ENCODE data around the gene PRRC2A.

Gene PRRC2A

DNA sequence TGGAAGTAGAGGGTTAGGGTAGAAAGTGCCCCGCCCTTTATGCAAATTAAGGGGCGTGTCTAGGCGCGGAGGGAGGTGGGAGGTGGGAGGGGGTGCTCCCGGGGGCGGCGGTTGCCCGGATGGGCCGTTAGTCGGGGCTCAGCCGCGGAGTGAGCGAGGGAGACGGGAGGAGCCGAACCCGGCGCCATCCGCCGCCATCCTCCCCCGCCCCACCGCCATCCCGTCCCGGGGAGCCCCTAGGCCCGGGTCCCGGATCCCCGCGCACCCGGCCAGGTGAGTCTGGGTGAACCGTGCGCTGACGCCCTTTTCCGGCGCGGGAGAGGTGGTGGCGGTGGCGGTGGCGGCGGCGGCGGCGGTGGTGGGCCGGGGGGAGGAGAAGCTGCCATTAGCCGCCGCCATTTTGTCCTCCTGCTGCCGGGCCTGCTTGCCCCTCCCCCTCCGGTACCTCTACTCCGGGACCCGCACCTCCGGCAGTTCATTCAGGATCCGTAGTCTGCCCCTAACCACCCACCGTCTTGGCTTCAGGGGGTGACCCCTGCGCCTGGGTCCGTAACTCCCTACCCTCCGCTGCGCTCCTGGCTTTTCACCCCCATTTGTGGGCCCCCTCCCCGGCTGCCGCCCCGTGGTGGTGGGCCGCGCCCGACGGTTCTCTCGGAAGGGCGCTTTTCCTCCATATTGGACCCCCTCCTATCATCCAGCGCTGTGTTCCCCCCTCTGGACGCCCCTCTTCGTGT, at the start of gene PRRC2A:
TSS of gene PRRC2A (plus strand) at position 130 of the 734 bp plus-strand sequence. CDS start 2,075 bp downstream, outside the sequence.
- DNase-seq (ENCODE audit: low read depth, low spot score), result no peak

DNA sequence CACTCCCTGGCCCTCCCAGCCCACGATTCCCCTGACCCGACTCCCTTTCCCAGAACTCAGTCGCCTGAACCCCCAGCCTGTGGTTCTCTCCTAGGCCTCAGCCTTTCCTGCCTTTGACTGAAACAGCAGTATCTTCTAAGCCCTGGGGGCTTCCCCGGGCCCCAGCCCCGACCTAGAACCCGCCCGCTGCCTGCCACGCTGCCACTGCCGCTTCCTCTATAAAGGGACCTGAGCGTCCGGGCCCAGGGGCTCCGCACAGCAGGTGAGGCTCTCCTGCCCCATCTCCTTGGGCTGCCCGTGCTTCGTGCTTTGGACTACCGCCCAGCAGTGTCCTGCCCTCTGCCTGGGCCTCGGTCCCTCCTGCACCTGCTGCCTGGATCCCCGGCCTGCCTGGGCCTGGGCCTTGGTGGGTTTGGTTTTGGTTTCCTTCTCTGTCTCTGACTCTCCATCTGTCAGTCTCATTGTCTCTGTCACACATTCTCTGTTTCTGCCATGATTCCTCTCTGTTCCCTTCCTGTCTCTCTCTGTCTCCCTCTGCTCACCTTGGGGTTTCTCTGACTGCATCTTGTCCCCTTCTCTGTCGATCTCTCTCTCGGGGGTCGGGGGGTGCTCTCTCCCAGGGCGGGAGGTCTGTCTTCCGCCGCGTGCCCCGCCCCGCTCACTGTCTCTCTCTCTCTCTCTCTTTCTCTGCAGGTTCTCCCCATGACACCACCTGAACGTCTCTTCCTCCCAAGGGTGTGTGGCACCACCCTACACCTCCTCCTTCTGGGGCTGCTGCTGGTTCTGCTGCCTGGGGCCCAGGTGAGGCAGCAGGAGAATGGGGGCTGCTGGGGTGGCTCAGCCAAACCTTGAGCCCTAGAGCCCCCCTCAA, 48.2 kb upstream of the PRRC2A start, which contains the start of gene LTA:
TSS of gene LTA (plus strand) at position 249 of the 871 bp plus-strand sequence. CDS start at position 703, 454 bp downstream.
- DNase-seq (ENCODE audit: low read depth, low spot score), result no peak

DNA sequence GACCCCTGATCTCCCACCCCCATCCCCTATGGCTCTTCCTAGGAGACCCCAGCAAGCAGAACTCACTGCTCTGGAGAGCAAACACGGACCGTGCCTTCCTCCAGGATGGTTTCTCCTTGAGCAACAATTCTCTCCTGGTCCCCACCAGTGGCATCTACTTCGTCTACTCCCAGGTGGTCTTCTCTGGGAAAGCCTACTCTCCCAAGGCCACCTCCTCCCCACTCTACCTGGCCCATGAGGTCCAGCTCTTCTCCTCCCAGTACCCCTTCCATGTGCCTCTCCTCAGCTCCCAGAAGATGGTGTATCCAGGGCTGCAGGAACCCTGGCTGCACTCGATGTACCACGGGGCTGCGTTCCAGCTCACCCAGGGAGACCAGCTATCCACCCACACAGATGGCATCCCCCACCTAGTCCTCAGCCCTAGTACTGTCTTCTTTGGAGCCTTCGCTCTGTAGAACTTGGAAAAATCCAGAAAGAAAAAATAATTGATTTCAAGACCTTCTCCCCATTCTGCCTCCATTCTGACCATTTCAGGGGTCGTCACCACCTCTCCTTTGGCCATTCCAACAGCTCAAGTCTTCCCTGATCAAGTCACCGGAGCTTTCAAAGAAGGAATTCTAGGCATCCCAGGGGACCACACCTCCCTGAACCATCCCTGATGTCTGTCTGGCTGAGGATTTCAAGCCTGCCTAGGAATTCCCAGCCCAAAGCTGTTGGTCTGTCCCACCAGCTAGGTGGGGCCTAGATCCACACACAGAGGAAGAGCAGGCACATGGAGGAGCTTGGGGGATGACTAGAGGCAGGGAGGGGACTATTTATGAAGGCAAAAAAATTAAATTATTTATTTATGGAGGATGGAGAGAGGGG, 47.0 kb upstream of the PRRC2A start:
- no peak for DNase-seq (ENCODE audit: low read depth, low spot score)

DNA sequence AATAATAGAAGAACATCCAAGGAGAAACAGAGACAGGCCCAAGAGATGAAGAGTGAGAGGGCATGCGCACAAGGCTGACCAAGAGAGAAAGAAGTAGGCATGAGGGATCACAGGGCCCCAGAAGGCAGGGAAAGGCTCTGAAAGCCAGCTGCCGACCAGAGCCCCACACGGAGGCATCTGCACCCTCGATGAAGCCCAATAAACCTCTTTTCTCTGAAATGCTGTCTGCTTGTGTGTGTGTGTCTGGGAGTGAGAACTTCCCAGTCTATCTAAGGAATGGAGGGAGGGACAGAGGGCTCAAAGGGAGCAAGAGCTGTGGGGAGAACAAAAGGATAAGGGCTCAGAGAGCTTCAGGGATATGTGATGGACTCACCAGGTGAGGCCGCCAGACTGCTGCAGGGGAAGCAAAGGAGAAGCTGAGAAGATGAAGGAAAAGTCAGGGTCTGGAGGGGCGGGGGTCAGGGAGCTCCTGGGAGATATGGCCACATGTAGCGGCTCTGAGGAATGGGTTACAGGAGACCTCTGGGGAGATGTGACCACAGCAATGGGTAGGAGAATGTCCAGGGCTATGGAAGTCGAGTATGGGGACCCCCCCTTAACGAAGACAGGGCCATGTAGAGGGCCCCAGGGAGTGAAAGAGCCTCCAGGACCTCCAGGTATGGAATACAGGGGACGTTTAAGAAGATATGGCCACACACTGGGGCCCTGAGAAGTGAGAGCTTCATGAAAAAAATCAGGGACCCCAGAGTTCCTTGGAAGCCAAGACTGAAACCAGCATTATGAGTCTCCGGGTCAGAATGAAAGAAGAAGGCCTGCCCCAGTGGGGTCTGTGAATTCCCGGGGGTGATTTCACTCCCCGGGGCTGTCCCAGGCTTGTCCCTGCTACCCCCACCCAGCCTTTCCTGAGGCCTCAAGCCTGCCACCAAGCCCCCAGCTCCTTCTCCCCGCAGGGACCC, 46.1 kb upstream of the PRRC2A start:
- no peak for DNase-seq (ENCODE audit: low read depth, low spot score)

DNA sequence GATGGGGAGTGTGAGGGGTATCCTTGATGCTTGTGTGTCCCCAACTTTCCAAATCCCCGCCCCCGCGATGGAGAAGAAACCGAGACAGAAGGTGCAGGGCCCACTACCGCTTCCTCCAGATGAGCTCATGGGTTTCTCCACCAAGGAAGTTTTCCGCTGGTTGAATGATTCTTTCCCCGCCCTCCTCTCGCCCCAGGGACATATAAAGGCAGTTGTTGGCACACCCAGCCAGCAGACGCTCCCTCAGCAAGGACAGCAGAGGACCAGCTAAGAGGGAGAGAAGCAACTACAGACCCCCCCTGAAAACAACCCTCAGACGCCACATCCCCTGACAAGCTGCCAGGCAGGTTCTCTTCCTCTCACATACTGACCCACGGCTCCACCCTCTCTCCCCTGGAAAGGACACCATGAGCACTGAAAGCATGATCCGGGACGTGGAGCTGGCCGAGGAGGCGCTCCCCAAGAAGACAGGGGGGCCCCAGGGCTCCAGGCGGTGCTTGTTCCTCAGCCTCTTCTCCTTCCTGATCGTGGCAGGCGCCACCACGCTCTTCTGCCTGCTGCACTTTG, 45.1 kb upstream of the PRRC2A start, which contains the start of gene TNF:
TSS of gene TNF (plus strand) at position 231 of the 567 bp plus-strand sequence. CDS start at position 408, 177 bp downstream.
- DNase-seq (ENCODE audit: low read depth, low spot score), result no peak

DNA sequence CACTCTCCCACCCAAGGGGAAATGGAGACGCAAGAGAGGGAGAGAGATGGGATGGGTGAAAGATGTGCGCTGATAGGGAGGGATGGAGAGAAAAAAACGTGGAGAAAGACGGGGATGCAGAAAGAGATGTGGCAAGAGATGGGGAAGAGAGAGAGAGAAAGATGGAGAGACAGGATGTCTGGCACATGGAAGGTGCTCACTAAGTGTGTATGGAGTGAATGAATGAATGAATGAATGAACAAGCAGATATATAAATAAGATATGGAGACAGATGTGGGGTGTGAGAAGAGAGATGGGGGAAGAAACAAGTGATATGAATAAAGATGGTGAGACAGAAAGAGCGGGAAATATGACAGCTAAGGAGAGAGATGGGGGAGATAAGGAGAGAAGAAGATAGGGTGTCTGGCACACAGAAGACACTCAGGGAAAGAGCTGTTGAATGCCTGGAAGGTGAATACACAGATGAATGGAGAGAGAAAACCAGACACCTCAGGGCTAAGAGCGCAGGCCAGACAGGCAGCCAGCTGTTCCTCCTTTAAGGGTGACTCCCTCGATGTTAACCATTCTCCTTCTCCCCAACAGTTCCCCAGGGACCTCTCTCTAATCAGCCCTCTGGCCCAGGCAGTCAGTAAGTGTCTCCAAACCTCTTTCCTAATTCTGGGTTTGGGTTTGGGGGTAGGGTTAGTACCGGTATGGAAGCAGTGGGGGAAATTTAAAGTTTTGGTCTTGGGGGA, 44.4 kb upstream of the PRRC2A start:
- no peak for DNase-seq (ENCODE audit: low read depth, low spot score)

DNA sequence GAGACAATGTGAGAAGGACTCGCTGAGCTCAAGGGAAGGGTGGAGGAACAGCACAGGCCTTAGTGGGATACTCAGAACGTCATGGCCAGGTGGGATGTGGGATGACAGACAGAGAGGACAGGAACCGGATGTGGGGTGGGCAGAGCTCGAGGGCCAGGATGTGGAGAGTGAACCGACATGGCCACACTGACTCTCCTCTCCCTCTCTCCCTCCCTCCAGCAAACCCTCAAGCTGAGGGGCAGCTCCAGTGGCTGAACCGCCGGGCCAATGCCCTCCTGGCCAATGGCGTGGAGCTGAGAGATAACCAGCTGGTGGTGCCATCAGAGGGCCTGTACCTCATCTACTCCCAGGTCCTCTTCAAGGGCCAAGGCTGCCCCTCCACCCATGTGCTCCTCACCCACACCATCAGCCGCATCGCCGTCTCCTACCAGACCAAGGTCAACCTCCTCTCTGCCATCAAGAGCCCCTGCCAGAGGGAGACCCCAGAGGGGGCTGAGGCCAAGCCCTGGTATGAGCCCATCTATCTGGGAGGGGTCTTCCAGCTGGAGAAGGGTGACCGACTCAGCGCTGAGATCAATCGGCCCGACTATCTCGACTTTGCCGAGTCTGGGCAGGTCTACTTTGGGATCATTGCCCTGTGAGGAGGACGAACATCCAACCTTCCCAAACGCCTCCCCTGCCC, 43.5 kb upstream of the PRRC2A start:
- DNase-seq (ENCODE audit: low read depth, low spot score), result no peak

DNA sequence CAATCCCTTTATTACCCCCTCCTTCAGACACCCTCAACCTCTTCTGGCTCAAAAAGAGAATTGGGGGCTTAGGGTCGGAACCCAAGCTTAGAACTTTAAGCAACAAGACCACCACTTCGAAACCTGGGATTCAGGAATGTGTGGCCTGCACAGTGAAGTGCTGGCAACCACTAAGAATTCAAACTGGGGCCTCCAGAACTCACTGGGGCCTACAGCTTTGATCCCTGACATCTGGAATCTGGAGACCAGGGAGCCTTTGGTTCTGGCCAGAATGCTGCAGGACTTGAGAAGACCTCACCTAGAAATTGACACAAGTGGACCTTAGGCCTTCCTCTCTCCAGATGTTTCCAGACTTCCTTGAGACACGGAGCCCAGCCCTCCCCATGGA, 42.9 kb upstream of the PRRC2A start:
- no peak for DNase-seq (ENCODE audit: low read depth, low spot score)

DNA sequence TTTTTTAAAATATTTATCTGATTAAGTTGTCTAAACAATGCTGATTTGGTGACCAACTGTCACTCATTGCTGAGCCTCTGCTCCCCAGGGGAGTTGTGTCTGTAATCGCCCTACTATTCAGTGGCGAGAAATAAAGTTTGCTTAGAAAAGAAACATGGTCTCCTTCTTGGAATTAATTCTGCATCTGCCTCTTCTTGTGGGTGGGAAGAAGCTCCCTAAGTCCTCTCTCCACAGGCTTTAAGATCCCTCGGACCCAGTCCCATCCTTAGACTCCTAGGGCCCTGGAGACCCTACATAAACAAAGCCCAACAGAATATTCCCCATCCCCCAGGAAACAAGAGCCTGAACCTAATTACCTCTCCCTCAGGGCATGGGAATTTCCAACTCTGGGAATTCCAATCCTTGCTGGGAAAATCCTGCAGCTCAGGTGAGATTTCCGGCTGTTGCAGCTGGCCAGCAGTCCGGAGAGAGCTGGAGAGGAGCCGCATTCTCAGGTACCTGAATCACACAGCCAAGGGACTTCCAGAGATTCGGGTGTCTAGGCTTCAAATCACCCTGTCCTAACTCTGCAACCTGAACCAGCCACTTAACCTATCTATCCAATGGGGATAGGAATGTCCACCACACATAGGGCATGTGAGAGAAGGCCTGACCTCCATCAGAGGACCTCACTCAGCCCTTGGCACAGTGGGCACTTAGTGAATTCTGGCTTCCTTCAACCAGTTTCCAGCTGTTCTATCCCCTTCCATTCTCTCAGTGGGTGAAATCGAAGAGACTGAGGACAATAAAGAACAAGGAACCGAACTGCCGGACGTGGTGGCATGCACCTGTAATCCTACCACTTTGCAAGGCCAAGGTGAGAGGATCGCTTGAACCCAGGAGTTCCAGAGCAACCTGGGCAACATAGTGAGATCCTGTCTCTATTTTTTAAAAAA, 42.1 kb upstream of the PRRC2A start:
- DNase-seq (ENCODE audit: low read depth, low spot score), result no peak

DNA sequence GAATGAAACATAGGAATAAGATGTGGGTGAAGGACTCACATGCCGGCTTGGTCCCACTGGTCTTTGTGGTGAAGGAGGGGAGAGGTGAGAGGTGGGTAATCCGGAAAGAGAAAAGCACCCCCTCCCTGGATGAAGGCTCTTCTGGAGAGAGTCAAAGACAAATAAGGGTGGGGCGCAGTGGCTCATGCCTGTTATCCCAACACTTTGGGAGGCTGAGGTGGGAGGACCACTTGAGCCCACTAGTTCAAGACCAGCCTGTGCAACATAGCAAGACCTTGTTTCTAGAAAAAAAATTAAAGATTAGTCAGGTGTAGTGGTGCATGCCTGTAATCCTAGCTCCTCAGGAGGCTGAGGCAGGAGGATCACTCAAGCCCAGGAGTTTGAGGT, 41.4 kb upstream of the PRRC2A start:
- no peak for DNase-seq (ENCODE audit: low read depth, low spot score)

DNA sequence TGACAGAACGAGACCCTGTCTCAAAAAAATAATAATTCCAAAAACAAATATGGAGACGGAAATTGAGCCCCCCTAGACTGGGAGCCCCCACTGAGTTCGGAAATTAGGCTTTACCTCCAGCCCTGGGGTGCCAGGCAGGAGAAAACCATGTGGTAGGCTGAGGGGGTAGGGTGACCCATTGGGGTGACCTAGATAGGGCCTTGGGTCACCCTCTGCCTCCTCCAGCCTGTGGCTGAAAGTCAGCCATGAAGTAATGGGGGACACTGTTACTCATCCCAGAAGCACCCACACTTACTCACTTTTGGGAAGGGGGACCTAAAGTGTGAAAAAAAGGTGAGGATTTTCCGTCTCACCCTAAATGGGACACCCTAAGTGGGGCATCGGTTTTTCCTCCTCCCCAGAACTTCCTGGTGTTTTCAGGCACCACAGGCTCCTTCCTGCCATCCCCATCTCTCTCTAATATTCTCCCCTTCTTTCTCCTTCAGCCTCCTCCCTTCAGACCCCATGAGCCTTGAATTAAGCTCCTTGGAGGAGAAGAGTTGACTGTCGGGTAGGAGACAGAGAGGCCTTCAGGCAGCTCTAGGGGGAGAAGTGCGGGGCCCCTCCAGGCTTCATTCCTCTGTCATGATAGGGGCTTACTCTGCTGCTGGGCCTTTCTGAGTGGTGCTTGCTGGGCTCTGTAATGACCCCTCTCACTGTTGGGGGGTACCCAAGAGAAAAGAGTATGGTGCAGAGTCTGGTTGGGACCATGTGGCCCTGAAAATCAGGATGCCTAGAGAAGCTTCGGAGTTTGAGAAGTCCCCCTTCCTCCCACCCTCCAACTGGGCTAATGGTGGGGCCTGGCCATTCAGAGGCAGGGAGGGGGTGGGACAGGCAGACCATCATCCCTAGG, 40.7 kb upstream of the PRRC2A start:
- no peak for DNase-seq (ENCODE audit: low read depth, low spot score)

DNA sequence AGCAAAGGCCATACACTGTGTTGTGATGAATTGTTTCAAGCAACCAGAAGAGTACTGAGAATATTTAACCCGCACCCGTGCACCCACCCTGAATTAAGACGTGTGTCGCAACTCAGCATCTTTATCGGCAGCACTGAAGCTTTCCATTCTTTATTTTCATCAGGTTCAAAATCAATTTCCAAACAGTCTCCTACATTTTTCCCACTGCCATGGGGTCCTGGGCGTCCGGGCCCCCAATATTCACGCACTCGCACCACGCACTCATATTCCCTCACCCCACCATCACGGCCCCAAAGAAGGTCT, 40.1 kb upstream of the PRRC2A start:
- DNase-seq (ENCODE audit: low read depth, low spot score), result no peak

DNA sequence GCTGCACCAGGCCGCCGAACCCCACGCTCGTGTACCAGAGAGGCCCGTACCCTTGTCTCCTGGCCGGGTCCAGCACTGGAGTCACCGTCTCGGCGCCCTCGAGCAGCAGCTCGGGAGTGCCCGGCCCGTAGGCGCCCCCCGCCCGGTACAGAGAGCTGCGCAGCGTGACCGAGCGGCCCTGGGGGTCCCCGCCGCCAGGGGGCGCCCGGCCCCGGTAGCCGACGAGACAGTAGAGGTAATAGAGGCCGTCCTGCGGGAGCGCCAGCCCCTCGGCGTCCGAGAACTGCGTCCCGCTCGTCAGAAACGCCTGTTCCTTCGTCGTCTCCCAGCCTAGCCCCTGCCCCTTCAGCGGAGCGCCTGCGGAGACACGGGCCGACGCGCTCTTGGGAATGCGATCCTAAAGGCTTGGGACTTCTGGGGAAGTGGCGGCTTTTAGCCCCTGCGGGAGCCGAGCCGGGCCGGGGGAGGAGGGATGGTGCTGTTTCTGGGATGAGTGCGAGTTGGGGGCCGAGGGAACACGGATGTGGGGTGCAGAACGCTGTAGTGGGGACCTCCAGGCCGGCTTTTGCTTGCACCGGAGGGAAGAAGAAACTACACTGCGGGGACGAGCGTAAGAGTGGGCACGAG, 39.6 kb upstream of the PRRC2A start:
- DNase-seq (ENCODE audit: low read depth, low spot score), result peak; percentile 30

DNA sequence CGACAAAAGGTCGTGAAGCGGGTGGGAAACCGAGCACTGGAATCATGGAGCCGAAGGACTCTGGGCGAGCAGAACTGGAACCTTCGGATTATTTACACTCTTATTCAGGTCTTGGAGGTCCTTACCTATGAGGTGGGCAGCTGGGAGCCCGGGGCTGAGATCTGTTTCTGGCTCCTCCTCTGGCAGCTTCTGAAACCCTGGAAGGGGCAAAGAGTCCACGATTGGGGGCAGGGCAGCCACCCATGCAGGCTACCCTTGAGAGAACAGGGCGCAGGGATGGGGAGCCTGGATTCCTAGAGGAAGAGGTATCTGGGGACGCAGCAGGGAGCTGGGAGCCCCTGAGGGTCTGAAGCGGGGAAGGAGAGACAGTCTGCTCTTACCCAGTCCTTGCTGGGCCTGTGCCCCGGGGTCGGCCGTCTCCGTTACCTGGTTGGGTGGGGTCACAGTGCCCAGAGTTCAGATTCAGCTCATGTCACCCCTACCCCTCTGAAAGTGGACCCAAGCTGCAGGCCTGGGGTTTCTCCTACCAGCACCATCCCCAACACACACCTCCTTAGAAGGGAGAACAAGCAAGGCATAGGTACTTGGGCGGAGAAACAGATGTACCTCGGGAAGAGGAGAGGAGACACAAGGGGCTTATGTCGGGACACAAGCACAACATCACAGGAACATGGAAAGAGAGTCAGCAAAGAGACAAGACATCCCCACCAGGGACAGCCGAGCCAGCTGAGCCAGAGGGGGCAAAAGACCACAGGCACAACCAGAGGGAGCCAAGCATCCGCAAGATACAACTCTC, 38.9 kb upstream of the PRRC2A start:
- no peak for DNase-seq (ENCODE audit: low read depth, low spot score)

DNA sequence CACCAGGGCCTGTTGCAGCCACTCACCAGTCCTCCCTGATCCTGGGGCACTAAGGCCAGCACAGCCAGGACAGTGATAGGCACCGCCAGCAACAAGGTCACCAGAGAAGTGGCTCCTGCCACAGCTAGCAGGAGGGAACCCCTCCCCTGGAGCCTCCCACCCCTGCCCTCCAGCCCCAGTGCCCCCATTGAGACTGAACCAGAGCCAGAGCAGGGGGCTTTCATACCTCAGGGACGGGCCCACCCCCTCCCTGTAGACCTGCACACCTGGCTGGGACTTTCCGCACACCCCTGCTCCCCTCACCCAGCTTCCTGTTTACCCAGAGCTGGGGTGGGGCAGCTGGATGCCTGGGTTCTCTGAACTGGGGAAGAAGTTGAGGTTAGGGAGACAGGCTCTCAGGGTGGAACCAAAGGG, 38.3 kb upstream of the PRRC2A start, which contains the start of gene LTB:
TSS of gene LTB (minus strand) at position 195 of the 414 bp plus-strand sequence. CDS start at position 188, 7 bp downstream.
- no peak for DNase-seq (ENCODE audit: low read depth, low spot score)
